SK-N-SH (cell line): ENCODE results near the gene SPRING1. TPM values are rescaled to one million over a fixed set of nuclear protein-coding genes. Genes with fewer than 3 reads are reported as not detected.

Source experiments
- CTCF ChIA-PET: fragments of 300-600, 350-600 bp; formaldehyde crosslinking; extraction: SDS; loops from one replicate; lab custom pipeline; 2021; lab: Yijun Ruan, JAX
- POLR2A ChIA-PET: fragments of 350-600 bp; sonication (Branson Sonifier 250); formaldehyde crosslinking; extraction: SDS; loops from one replicate; lab custom pipeline; 2020; ENCODE audit warnings: antibody characterized with exemption, inconsistent platforms; lab: Yijun Ruan, JAX
- DNase-seq: peaks from one replicate; pipeline ENCODE4 v3.0.0; 2012
- H2AFZ ChIP-seq: fragments of 200-600 bp; sonication (generic); 2 replicates; pipeline ENCODE4 v1.8.1; 2016; ENCODE audit warnings: antibody characterized with exemption, mild to moderate bottlenecking, low read depth
- H3F3A ChIP-seq: fragments of 200-600 bp; sonication (generic); replicated peaks from 2 replicates; pipeline ENCODE3; 2016; ENCODE audit warnings: antibody characterized with exemption, mild to moderate bottlenecking; ENCODE audit not compliant: insufficient read depth
- H3K27ac ChIP-seq, 2 experiments: fragments of 200-500 bp in 1 of 2; fragments of 200-600 bp in 1 of 2; sonication (Bioruptor generic) in 1 of 2; sonication (generic), shearing (Covaris generic) in 1 of 2; 2 replicates each; pipeline versions ENCODE4 v1.5.1 to v1.6.1; 2014 to 2016; ENCODE audit warnings: low read depth in 2 of 2, inconsistent platforms in 1 of 2, low read length in 1 of 2, mild to moderate bottlenecking in 1 of 2, mixed read lengths in 1 of 2
- H3K27me3 ChIP-seq: fragments of 200-600 bp; sonication (generic), shearing (Covaris generic); 2 replicates; pipeline ENCODE4 v1.6.1; 2016; ENCODE audit warnings: mixed run types; ENCODE audit not compliant: insufficient read depth
- H3K36me3 ChIP-seq, 2 experiments: fragments of 200-500 bp in 1 of 2; fragments of 200-600 bp in 1 of 2; sonication (Bioruptor generic) in 1 of 2; sonication (generic) in 1 of 2; replicated peaks in 1 of 2; 2 replicates each; pipeline versions ENCODE3 to v1.5.1; 2014 to 2016; ENCODE audit warnings: low read length in 1 of 2, mild to moderate bottlenecking in 1 of 2; ENCODE audit not compliant: insufficient read depth in 2 of 2, control insufficient read depth in 1 of 2
- H3K4me1 ChIP-seq, 2 experiments: fragments of 200-500 bp in 1 of 2; fragments of 200-600 bp in 1 of 2; sonication (Bioruptor generic) in 1 of 2; sonication (generic), shearing (Covaris generic) in 1 of 2; 2 replicates each; pipeline versions ENCODE4 v1.5.1 to v1.6.1; 2014 to 2016; ENCODE audit warnings: low read depth in 1 of 2, low read length in 1 of 2, mixed run types in 1 of 2; ENCODE audit not compliant: insufficient read depth in 2 of 2, control insufficient read depth in 1 of 2
- H3K4me2 ChIP-seq: fragments of 200-600 bp; sonication (generic), shearing (Covaris generic); 2 replicates; pipeline ENCODE4 v1.6.1; 2017; ENCODE audit warnings: mixed run types
- H3K4me3 ChIP-seq, 2 experiments: fragments of 200-500 bp in 1 of 2; fragments of 200-600 bp in 1 of 2; sonication (Bioruptor generic) in 1 of 2; sonication (generic), shearing (Covaris generic) in 1 of 2; 2 replicates each; pipeline versions ENCODE4 v1.5.1 to v1.8.1; 2014 to 2016; ENCODE audit warnings: low read depth in 2 of 2, inconsistent platforms in 1 of 2, low read length in 1 of 2, mild to moderate bottlenecking in 1 of 2, mixed read lengths in 1 of 2, moderate library complexity in 1 of 2
- H3K79me2 ChIP-seq: fragments of 200-600 bp; sonication (generic); 2 replicates; pipeline ENCODE4 v1.8.1; 2017; ENCODE audit warnings: mild to moderate bottlenecking; ENCODE audit not compliant: insufficient read depth
- H3K9ac ChIP-seq: fragments of 200-600 bp; sonication (generic); 2 replicates; pipeline ENCODE4 v1.6.1; 2017; ENCODE audit warnings: mixed run types
- H3K9me2 ChIP-seq: fragments of 200-600 bp; sonication (generic); 2 replicates; pipeline ENCODE4 v1.6.1; 2017; ENCODE audit warnings: mixed run types
- H3K9me3 ChIP-seq: fragments of 200-600 bp; sonication (generic); 2 replicates; pipeline ENCODE4 v1.6.1; 2017; ENCODE audit warnings: mixed run types, mild to moderate bottlenecking, moderate library complexity
- H4K20me1 ChIP-seq: fragments of 200-600 bp; sonication (generic); 2 replicates; pipeline ENCODE4 v1.6.1; 2017; ENCODE audit warnings: mild to moderate bottlenecking, mixed run types; ENCODE audit not compliant: insufficient read depth
- CHD2 ChIP-seq: fragments of 150-350 bp; IDR thresholded peaks from 2 replicates; pipeline ENCODE4 v1.6.1; 2018; ENCODE audit warnings: low read length; ENCODE audit not compliant: partially characterized antibody
- ELF1 ChIP-seq: IDR thresholded peaks from 2 replicates; pipeline ENCODE4 v1.4.0; 2012
- EP300 ChIP-seq, 2 experiments: IDR thresholded peaks; 2 replicates each; pipeline versions ENCODE4 v1.4.0 to v1.6.1; 2012; ENCODE audit warnings: borderline replicate concordance in 1 of 2, low read depth in 1 of 2, low read length in 1 of 2
- FOSL2 ChIP-seq: IDR thresholded peaks from 2 replicates; pipeline ENCODE4 v1.4.0; 2012; ENCODE audit warnings: low read depth, mild to moderate bottlenecking, moderate library complexity, borderline replicate concordance
- FOXJ3 ChIP-seq: sonication (generic); formaldehyde crosslinking; IDR thresholded peaks from 2 replicates; pipeline ENCODE4 v1.5.1; 2020; ENCODE audit warnings: mild to moderate bottlenecking, missing genetic modification reagents
- FOXM1 ChIP-seq: IDR thresholded peaks from 2 replicates; pipeline ENCODE4 v1.4.0; 2012; ENCODE audit warnings: low read depth, mild to moderate bottlenecking
- GATA2 ChIP-seq: sonication (generic); formaldehyde crosslinking; IDR thresholded peaks from 2 replicates; pipeline ENCODE4 v1.5.0; 2020; ENCODE audit warnings: mild to moderate bottlenecking, missing genetic modification reagents
- JUND ChIP-seq: IDR thresholded peaks from 2 replicates; pipeline ENCODE4 v1.4.0; 2012
- MEF2A ChIP-seq: IDR thresholded peaks from 2 replicates; pipeline ENCODE4 v1.4.0; 2012; ENCODE audit warnings: low read depth, borderline replicate concordance
- MXI1 ChIP-seq: IDR thresholded peaks from 2 replicates; pipeline ENCODE4 v1.6.1; 2012; ENCODE audit warnings: mild to moderate bottlenecking, low read depth, low read length, improper control_type of control experiment
- NFIC ChIP-seq: IDR thresholded peaks from 2 replicates; pipeline ENCODE4 v1.4.0; 2012; ENCODE audit warnings: borderline replicate concordance
- NRF1 ChIP-seq: IDR thresholded peaks from 2 replicates; pipeline ENCODE4 v1.6.1; 2012; ENCODE audit warnings: low read depth, mild to moderate bottlenecking, low read length
- POLR2AphosphoS5 ChIP-seq: IDR thresholded peaks from 2 replicates; pipeline ENCODE4 v1.6.1; 2012; ENCODE audit warnings: low read depth, low read length
- RAD21 ChIP-seq: IDR thresholded peaks from 2 replicates; pipeline ENCODE4 v1.6.1; 2012; ENCODE audit warnings: mild to moderate bottlenecking, low read length
- RFX5 ChIP-seq: IDR thresholded peaks from 2 replicates; pipeline ENCODE4 v1.6.1; 2012; ENCODE audit warnings: mild to moderate bottlenecking, improper control_type of control experiment, low read length
- RXRA ChIP-seq: IDR thresholded peaks from 2 replicates; pipeline ENCODE4 v1.4.0; 2012; ENCODE audit warnings: low read depth, mild to moderate bottlenecking, borderline replicate concordance
- SIN3A ChIP-seq: IDR thresholded peaks from 2 replicates; pipeline ENCODE4 v1.6.1; 2012; ENCODE audit warnings: low read depth, mild to moderate bottlenecking, low read length, moderate library complexity, borderline replicate concordance
- SMC3 ChIP-seq: IDR thresholded peaks from 2 replicates; pipeline ENCODE4 v1.6.1; 2012; ENCODE audit warnings: low read depth, low read length, improper control_type of control experiment
- TAF1 ChIP-seq: IDR thresholded peaks from 2 replicates; pipeline ENCODE4 v1.6.1; 2012; ENCODE audit warnings: low read depth, mild to moderate bottlenecking, low read length, moderate library complexity, borderline replicate concordance
- TCF12 ChIP-seq: IDR thresholded peaks from 2 replicates; pipeline ENCODE4 v1.4.0; 2012
- YY1 ChIP-seq: IDR thresholded peaks from 2 replicates; pipeline ENCODE4 v1.4.0; 2012; ENCODE audit warnings: low read depth, mild to moderate bottlenecking
- WGBS: methylation state at CpG from one replicate; pipeline ENCODE4 v1.1.6; 2017; ENCODE audit warnings: low lambda C conversion rate; 5-methylcytosine and 5-hydroxymethylcytosine counted together
- polyA plus RNA-seq, 3 experiments: library from polyadenylated mRNA; depleted of rRNA; stranded (reverse); fragments of >200 nt; gene quantifications; 2 replicates each; pipeline ENCODE4 v1.2.3, GENCODE V29; 2012
- TF ChIP-seq, protein P1 (sequence below): fragments of 150-350 bp; IDR thresholded peaks from 2 replicates; pipeline ENCODE4 v1.6.1; 2017; ENCODE audit warnings: antibody characterized with exemption, low read length, low read depth, borderline replicate concordance
- TF ChIP-seq, protein P2 (sequence below): IDR thresholded peaks from 2 replicates; pipeline ENCODE4 v1.4.0; 2012; ENCODE audit warnings: low read depth, borderline replicate concordance
- TF ChIP-seq, protein P3 (sequence below): IDR thresholded peaks from 2 replicates; pipeline ENCODE4; 2012
- TF ChIP-seq, protein P4 (sequence below): IDR thresholded peaks from 2 replicates; pipeline ENCODE4 v1.6.1; 2012; ENCODE audit warnings: mild to moderate bottlenecking, low read depth, low read length, moderate library complexity

The SPRING1 gene, protein sequence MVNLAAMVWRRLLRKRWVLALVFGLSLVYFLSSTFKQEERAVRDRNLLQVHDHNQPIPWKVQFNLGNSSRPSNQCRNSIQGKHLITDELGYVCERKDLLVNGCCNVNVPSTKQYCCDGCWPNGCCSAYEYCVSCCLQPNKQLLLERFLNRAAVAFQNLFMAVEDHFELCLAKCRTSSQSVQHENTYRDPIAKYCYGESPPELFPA
- 10.9 and 12.2 TPM in 2 replicates for polyA plus RNA-seq (2012; rRNA removed)
- polyA plus RNA-seq (2012; cell fraction: cytosol; rRNA removed) = 9.4 and 10.3 TPM in 2 replicates
- 5.4 and 5.8 TPM in 2 replicates for polyA plus RNA-seq (2012; cell fraction: nucleus; rRNA removed)

DNA sequence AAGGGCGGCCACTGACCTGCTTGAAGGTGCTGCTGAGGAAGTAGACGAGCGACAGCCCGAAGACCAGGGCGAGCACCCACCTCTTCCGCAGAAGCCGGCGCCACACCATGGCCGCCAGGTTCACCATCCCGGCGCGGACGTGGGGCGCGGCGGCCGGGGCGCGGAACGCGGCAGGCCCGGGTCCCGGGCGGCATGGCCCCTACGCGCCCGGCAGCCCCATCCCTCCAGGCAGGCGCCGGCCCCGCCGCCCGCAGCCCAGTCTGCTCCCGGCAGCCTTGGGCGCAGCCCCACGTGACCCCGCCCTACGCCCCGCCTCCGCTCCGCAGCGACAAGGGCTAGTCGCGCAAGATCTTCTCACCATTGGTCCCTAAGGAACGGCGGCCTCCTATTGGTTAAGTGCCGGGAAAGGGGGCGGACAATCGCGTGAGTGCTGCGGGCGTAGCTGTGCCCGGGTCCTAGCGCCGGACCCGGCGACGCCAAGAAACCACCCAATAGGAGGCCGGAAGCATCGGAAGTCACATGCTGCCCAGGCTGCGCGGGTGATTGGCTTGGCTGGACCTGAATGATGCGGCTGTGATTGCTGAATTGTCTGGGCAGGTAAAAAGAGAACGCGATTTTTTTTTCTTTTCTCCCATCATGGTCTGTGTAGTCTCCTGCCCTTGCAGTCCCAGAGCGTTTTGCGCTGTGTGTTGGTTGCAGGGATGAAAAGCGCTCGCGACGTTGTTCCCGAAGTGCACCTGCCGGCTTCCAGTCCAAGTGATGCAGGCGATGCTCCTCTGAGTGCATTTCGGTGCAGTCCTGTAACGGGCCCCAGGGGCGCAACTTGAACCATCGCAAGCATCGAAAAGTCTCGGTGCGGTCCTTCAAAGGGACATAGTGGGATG lies at the start of gene SPRING1, which contains the start of gene RNFT2:
TSS of gene SPRING1 (minus strand) at position 296 of the 884 bp plus-strand sequence. CDS start at position 127, 169 bp downstream.
TSS of gene RNFT2 (plus strand) at position 542 of the 884 bp plus-strand sequence. CDS start 2,183 bp downstream, outside the sequence.
- Histone ChIP-seq H3K27ac (peak within 1 kb of the TSS in 1 of 2 experiments; percentile 80; a peak in 2 of 4 replicates), H3K9me3 (no peaks in the 10 kb centered on the region), H3K4me3 (peak within 1 kb of the TSS; percentile 75 to 82), H3K79me2 (peaks cover 31% of the 10 kb centered on the region), H3K4me2 (peak within 1 kb of the TSS; percentile 96), H3F3A (no peaks in the 10 kb centered on the region), H2AFZ (peak within 1 kb of the TSS; percentile 82), H3K9ac (peak within 1 kb of the TSS; percentile 67), H3K27me3 (no peaks in the 10 kb centered on the region), H4K20me1 (no peaks in the 10 kb centered on the region), H3K36me3 (peaks cover 0 to 13% of the 10 kb centered on the region in 2 experiments), H3K9me2 (no peaks in the 10 kb centered on the region), H3K4me1 (peaks cover 0 to 17% of the 10 kb centered on the region in 2 experiments; a peak in 2 of 4 replicates)
- POLR2A ChIA-PET = no interaction called here
- CTCF ChIA-PET = no interaction called here
- 1% methylated on average over 44 of the region's 80 CpGs for WGBS
- peak; percentile 99 for DNase-seq
- TF ChIP-seq NFIC = no peak; the same call in 1 of the 2 replicates
- no peak for TF ChIP-seq RXRA
- 0 out of 2 replicates have a peak, but pooled peaks have one; percentile 11 for TF ChIP-seq SMC3
- no peak for TF ChIP-seq TAF1
- no peak for TF ChIP-seq MEF2A
- TF ChIP-seq, protein P1, sequence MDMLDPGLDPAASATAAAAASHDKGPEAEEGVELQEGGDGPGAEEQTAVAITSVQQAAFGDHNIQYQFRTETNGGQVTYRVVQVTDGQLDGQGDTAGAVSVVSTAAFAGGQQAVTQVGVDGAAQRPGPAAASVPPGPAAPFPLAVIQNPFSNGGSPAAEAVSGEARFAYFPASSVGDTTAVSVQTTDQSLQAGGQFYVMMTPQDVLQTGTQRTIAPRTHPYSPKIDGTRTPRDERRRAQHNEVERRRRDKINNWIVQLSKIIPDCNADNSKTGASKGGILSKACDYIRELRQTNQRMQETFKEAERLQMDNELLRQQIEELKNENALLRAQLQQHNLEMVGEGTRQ = peak; percentile 80
- no peak for TF ChIP-seq YY1
- 0 out of 4 replicates have a peak, but pooled peaks of 1 of the 2 experiments have one; percentile 10 for TF ChIP-seq EP300 (IDR thresholded peaks at IDR 0.05; ENCODE audit: borderline replicate concordance in 1 of 2, low read depth in 1 of 2, low read length in 1 of 2)
- TF ChIP-seq JUND = no peak
- TF ChIP-seq SIN3A = 0 out of 2 replicates have a peak, but pooled peaks have one; percentile 40
- TF ChIP-seq, protein P2, sequence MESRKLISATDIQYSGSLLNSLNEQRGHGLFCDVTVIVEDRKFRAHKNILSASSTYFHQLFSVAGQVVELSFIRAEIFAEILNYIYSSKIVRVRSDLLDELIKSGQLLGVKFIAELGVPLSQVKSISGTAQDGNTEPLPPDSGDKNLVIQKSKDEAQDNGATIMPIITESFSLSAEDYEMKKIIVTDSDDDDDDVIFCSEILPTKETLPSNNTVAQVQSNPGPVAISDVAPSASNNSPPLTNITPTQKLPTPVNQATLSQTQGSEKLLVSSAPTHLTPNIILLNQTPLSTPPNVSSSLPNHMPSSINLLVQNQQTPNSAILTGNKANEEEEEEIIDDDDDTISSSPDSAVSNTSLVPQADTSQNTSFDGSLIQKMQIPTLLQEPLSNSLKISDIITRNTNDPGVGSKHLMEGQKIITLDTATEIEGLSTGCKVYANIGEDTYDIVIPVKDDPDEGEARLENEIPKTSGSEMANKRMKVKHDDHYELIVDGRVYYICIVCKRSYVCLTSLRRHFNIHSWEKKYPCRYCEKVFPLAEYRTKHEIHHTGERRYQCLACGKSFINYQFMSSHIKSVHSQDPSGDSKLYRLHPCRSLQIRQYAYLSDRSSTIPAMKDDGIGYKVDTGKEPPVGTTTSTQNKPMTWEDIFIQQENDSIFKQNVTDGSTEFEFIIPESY = no peak
- TF ChIP-seq FOXJ3 (CRISPR knock-in tag) = no peak
- no peak for TF ChIP-seq FOSL2
- TF ChIP-seq TCF12 = no peak
- TF ChIP-seq GATA2 (CRISPR knock-in tag) = no peak
- peak; percentile 84 for TF ChIP-seq MXI1
- peak; percentile 6; the same call in 1 of the 2 replicates for TF ChIP-seq RAD21
- peak; percentile 54; the same call in 1 of the 2 replicates for TF ChIP-seq ELF1
- TF ChIP-seq, protein P3, sequence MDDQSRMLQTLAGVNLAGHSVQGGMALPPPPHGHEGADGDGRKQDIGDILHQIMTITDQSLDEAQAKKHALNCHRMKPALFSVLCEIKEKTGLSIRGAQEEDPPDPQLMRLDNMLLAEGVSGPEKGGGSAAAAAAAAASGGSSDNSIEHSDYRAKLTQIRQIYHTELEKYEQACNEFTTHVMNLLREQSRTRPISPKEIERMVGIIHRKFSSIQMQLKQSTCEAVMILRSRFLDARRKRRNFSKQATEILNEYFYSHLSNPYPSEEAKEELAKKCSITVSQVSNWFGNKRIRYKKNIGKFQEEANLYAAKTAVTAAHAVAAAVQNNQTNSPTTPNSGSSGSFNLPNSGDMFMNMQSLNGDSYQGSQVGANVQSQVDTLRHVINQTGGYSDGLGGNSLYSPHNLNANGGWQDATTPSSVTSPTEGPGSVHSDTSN = peak; percentile 74
- peak; percentile 81; the same call in 1 of the 2 replicates for TF ChIP-seq FOXM1
- peak; percentile 82 for TF ChIP-seq RFX5
- peak; percentile 48 for TF ChIP-seq NRF1
- TF ChIP-seq CHD2 = peak; percentile 84
- peak; percentile 62 for TF ChIP-seq POLR2AphosphoS5
- TF ChIP-seq, protein P4, sequence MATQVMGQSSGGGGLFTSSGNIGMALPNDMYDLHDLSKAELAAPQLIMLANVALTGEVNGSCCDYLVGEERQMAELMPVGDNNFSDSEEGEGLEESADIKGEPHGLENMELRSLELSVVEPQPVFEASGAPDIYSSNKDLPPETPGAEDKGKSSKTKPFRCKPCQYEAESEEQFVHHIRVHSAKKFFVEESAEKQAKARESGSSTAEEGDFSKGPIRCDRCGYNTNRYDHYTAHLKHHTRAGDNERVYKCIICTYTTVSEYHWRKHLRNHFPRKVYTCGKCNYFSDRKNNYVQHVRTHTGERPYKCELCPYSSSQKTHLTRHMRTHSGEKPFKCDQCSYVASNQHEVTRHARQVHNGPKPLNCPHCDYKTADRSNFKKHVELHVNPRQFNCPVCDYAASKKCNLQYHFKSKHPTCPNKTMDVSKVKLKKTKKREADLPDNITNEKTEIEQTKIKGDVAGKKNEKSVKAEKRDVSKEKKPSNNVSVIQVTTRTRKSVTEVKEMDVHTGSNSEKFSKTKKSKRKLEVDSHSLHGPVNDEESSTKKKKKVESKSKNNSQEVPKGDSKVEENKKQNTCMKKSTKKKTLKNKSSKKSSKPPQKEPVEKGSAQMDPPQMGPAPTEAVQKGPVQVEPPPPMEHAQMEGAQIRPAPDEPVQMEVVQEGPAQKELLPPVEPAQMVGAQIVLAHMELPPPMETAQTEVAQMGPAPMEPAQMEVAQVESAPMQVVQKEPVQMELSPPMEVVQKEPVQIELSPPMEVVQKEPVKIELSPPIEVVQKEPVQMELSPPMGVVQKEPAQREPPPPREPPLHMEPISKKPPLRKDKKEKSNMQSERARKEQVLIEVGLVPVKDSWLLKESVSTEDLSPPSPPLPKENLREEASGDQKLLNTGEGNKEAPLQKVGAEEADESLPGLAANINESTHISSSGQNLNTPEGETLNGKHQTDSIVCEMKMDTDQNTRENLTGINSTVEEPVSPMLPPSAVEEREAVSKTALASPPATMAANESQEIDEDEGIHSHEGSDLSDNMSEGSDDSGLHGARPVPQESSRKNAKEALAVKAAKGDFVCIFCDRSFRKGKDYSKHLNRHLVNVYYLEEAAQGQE = no peak
